NCI-H1092 treated with DMSO at 0.1 percent for 48 hours (cell line): ENCODE measurements around the gene LENEP.
A peak's percentile ranks its signal among the peaks of the same experiment; 100 is the strongest.

Experiments
- DNase-seq: peaks from one replicate; lab custom pipeline; 2025; lab: John Stamatoyannopoulos, UW

Gene LENEP

DNA sequence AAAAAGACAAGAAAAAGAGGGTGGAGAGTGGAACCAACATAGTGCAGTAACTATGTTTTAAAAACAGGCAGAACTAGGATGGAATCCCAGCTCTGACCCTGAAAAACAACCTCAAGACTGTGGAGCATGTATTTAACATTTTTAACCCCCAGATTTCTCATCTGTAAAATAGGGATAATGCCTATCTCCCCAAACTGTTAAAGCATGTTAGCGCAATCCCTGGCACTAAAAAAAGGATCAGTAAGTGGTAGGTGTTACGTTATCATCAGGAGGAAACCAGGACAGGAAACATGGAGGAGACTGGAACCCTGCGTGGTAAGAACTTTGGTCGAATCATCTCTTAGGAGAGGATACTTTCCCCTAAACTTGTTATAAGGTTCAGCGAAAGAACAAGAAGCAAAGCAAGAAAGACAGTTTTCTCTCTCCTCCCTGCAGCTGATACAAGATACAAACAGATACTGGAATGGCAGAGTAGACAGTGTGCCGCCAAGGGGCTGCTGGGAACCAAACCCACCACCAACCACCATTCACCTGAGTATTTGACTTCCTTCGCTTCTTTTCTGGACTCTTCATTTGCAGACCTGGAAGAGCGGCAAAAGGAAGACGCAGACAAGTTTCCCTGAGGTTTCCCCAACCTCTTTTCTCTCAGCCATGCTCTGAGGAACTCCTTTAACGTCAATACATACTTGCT, 32.8 kb upstream of the LENEP start:
- DNase-seq, result no peak

DNA sequence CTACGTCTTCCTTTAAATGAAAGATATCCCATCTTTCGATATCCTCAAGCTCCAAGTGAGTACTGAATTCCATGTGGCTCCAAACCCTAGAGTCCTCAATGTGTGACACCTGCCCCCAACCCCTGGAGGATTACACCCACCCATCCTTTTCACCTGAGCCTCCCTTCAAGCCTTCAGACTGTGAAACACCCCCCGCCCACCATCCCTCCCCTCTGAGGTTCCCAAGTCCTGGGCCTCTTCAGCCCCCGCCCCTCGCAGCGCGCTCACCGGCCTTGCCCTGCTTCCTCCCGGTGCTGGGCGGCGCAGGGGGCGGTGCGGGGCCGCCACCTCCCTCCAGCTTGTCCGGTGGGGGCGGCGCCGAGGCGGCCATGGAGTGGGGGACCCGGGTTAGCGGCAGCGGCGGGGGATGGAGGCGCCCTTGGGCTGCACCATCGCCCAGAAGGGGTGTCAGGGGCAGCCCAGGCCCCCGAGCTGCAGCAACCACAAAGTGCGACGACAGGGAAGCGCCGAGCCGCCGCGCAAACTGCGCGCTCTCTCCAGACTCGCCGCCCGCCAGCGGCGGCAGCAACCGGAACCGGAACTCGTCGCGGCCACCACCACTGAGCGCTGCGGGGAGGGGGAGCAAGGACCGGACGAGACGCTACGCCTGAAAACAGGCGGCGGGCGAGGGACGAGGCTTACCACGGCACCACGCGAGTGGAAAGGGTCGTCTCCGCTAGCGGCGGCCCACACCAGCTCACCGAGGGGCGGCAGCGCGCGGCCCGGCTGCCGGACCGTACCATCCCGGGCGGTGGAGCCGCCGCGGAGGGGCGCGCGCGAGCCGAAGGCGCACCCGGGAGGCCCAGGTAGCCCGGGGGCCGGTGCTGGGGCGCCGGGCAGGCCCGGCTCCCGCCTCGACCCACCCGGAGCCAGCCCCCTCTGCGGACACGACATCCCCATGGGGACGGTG, 31.9 kb upstream of the LENEP start, which contains the start of gene PYGO2:
Gene PYGO2, minus strand, starts transcription at position 576 of the 949 bp plus-strand sequence. Its CDS starts 206 bp downstream, at position 370.
- peak; percentile 71 for DNase-seq

DNA sequence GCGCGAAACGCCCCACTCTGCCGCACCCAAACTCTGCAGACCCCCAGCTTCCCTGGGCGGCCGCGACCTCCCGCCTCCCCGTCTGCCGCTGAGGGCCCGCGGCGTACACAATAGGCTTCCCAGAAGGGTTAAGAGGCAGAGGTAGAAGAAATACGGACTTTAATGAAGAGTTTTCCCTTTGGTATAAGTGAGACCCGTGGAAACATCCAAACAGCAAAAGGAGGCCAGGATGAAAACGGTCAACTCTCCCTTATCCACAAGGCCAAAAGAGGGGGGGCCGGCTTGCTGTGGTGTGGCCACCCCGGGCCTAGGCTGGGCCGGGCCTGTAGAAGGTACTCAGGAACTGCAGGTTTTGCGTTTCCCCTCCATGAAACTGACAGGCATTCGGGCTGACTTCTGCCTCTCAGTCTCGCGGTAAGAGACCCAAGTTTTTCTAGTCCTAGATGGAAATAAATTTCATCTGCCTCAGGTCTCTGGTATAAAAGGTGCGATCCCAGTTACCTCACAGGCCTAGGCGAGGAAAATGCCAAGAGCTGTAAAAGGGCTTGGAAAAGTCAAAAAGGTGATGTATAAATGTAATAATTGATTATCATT, 31.1 kb upstream of the LENEP start:
- DNase-seq, result peak; percentile 24

DNA sequence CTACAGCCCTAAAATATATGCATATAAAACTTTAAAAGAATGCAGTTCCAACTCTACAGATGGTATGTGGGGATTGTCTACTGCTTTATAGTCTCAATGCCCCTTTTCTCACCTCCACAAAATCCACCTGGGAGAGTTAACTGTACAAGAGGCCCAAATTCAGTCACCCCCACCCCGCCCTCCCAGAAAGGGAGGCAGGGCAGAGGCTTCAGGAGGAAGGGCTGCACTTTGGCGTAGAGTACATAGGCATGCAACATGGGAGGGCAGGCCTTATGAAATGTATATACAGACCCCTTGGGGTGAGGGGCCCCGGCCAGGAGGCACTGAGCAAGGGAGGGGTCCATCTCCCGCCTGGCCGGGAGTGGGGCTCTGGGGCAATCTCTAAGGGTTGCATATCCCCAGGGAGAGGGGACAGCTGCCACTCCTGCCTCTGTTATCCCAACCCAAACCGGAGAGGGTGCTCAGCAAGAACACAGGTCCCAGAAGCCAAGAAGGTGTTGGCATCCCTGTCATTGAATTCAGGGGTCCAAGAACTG, 30.5 kb upstream of the LENEP start:
- no peak for DNase-seq

DNA sequence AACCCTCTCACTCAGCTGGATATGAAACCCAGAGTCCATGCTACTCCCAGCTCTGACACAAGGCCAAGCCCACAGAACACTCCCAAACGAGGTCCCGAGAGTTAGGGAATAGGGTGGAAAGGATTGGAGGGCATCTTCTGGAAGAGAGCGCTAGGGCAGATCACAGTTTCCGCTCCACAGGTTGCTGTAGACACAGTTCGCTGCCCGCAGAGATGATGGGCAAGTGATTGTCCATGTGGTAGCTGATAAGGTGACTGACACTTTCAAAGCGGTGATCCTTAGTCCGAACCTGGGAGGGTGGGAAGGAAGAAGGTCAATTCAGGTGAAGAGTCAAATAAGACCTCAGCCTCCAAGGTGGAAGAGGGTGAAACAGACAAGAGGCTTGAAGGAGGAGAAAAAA, 29.7 kb upstream of the LENEP start:
- no peak for DNase-seq

DNA sequence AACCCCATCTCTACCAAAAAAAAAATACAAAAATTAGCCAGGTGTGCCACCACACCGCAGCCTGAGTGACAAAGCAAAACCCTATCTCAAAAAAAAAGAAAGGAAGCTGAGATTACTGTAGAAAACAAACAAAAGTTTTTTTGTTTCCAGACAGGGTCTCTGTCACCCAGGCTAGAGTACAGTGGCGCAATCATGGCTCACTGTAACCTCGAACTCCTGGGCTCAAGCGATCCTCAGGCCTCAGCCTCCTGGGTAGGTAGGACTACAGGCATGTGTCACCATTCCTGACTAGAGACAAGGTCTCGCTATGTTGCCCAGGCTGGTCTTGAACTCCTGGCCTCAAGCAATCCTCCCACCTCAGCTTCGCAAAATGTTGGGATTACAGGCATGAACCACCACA, 29.0 kb upstream of the LENEP start:
- DNase-seq, result no peak

DNA sequence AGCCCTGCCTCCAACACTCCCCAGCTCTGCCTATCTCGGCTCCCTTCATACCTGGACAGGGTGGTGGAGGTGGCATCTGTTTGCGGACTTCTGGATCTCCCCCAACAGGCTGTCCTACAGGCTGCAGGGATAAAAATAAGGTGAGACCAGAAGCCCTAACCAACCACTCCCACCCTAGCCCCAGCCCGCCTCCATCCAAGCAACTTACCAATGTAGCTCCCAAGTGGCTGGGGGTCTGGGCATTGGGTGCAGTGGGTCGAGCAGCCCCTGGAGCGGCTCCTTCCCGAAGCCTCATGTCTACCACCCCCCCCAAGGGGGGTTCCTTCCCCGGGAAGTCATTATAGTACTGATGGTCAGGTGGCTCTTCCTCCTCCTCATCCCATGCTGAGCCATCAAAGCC, 27.3 kb upstream of the LENEP start:
- DNase-seq, result no peak

DNA sequence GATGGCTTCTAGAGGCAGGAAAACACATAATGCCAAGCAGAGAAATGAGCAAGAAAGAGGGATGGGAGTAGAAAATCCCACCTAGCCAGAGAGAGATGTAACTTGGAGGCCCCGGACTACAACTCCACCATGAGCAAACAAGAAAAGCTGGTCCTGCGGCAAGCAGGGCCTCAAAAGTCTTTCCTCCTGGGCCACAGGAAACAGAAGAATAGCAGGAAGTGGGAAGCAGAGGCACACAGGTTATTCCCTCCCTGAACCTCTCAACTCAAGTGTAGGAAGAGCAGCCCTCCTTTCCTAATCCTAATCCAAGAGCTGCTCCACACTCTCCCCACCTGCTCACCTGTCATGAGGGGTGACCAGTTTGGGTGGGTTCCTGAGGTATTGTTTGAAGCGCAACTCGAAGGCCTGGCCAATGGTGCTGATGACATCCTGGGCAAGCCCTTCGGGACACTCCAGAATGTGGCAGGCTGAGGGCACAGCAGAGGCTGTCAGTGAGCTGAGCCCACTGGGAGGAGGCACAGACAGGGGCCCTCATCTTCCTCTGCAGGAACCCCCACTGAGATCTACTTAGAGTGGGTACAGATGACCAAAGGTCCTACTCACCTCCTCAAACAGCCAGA, 25.9 kb upstream of the LENEP start:
- no peak for DNase-seq

DNA sequence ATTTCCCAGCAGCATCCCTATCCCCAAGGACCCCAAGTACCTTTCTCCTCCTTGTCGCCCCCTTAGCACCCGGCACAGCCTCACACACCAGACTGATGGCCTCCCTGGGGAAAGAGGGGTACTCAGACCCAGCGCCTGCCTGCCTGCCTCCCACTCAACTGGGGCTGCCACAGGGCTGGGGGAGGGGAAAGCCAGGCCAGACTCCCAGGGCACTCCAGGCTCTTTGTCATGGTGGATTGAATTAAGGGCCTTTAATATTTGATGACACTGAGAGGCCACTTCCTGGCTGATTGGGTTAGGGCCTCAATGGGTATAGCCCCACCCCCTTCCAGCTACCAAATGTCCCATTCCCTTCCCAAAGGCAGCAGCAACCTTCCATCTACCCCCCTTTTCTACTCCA, 24.7 kb upstream of the LENEP start:
- DNase-seq, result no peak

DNA sequence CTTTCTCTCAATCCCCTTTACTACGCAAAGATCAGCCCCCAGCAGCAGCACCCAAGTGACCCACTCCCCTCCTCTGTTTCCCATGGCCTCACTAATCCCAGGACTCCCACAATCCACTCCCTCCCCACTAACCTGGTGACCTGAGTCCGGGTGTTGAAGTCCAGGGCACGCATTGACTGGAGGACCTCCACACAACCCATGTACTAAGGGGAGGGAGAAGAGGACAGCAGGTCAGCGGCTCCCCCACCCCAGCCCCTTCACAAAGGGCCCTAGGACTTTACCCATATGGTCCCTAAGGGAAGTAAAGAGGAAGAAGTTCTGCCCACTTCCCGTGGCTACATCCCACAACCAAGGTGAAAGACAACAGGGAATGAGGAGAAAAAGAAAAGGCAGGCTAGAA, 24.1 kb upstream of the LENEP start:
- no peak for DNase-seq

DNA sequence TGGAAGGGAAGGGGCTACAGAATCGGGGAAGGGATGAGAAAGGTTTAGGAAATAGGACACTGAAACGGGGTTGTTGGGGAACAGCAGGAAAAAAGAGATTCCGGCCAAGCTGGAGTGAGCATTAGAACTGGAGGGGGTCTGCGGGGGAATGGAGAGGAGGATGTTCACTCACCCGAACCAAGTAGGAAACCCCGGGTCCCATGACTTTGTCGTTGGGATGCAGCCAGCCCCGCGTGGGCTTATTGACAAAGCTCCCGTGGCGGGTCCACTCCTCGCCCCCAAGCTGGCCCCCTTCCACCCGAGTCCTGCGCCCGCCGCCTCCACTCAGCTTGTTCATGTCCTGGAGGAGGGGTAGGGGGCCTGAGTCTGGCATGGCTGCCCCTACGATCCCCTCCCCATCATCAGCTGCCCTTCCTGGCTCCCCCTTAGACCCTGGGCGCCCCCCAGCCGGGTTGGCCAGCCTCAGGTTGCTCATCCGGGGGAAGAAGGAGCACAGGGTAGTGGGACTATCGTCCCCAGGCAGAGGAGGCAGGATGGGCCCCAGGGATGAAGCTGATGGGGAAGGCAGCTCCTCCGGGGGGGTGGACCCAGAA, 23.4 kb upstream of the LENEP start:
- no peak for DNase-seq

DNA sequence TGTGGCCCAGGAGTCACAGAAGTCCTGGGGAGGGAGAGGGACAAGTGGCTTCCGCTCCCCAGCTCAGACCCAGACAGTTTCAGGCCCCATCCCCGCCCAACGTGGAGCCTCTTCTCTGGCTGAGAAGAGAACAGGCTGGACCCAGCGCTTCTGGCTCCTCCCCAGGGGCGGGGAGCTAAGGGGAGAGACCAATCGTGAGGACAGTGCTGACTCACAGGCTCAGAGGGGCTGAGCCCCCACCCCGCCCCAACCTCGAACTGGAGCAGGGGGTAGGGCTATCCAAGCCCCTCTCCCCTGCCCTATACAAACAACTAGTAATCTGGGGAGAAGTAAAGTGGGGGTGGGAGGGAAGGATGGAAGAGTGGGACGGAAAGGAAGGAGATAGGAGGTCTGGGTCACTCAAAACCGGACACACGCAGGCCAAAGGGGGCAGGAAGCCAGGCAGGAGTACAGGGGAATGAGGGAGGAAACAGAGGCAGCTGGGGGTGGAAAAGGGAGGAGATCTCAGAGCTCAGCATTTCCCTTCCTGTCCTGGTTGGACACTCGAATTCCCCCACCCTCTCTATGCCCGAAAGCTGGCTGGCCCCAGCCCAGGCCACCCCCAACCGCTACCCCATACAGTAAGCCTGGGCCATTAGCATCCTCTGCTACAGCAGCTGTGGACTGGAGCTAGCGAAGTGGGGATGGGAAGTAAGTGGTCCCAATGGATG, 22.6 kb upstream of the LENEP start, which contains the start of gene SHC1:
Gene SHC1, minus strand, starts transcription at position 117 of the 710 bp plus-strand sequence. CDS start 221 bp downstream, outside the sequence.
- DNase-seq, result no peak

DNA sequence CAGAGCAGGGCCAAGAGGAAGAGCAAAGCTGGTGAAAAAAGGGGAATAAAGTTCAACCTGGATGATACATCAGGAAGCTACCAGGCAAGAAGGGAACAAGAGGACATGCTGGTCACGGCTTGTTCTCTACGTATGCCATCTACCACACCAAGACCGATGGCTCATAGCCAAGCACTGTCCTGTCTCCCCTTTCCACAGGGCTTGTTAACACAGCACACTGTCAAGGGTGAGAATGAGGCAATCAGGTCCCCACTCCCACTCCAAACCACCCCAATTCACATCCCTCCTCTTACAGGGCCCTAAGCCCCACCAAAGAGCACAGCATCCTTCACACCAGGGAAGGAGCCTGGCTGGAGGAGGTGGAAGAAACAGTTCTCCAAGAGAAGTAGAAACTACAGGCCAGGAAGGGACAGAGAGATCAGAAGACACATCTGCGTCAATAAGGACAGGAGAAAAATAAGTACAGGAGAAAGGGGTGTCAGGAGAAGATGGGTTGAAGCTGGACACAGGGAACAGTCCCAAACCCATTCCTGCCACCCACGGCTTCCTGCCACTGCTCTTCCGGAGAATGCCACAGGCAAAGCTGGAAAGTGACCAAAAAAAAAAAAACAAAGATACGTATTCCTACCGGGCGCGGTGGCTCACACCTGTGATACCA, 21.9 kb upstream of the LENEP start:
- no peak for DNase-seq

DNA sequence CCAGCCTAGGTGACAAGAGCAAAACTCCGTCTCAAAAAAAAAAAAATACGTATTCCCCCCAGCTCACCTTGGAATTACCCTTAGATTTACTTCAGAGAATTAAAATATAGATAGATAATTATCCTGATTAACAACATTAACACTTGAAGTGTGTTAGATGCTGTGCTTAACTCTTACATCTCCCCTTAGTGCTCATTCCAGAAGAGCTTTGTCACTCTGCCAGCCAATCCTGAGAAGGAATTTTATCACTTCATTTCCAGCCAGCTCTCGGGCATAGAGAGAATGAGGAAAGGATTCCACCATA, 21.2 kb upstream of the LENEP start:
- no peak for DNase-seq

DNA sequence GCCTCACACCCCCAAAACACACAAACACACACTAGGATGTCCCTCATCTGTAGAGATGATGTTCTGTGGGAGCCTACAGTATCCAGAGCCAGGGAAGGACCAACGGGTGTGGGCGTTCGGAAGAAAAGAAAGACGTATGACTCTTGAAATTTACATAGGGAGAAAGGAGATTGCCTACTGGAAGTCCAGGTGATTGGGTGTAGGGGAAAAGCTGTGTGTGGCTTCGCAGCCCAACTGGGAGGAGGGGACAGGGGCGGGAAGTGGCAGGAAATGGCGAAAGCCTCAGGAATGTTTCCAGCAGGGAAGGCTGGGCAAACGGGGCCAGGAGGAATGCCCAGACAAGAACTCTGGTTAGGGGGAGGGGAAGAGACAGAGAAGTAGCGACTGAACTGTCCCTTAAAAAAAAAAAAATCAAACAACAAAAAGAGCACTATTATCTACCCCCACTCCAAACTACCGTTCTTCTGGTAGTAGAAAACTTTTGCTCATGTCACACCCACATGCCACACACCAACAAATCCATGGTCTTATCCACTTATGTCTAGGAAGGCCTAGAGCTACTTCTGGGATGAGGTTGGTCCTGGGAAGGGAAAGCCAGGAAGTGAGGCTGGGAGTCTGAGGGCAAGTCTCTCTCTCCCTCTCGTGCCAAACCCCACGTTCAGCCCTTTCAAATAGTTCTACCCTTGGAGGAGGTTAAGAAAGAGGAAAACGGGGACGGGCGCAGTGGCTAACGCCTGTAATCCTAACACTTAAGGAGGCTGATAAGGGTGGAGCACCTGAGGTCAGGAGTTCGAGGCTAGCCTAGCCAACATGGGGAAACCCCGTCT, 20.7 kb upstream of the LENEP start:
- no peak for DNase-seq

DNA sequence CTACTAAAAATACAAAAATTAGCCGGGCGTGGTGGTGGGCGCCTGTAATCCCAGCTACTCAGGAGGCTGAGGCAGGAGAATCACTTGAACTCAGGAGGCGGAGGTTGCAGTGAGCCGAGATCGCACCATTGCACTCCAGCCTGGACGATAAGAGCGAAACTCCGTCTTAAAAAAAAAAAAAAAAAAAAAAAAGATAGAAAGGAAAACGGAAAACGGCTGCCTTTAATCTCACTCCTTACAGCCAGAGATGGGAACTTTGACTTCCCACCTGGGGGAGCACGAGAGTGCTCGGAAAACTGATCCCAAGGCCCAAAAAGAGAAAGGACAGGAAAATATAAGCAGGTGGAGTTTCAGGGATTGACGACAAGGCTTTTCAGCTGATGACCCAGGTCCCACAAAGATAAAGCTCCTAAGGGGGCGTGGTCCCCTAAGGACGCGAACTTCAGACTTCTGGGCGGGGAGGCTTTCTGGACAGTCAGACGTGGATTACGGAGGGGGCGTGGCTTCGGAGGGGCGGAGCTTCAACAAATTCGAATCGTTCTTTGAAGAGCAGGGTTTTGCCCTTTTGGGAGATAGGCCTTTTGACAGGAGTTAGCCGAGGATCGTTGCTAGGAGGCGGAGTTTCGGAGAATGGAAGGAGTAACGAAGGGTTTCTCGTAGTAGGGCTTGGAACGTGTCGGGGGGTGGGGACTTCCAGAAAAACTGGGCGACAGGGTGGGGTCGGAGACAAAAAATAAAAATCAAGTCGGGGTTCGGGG, 19.9 kb upstream of the LENEP start:
- peak; percentile 92 for DNase-seq

DNA sequence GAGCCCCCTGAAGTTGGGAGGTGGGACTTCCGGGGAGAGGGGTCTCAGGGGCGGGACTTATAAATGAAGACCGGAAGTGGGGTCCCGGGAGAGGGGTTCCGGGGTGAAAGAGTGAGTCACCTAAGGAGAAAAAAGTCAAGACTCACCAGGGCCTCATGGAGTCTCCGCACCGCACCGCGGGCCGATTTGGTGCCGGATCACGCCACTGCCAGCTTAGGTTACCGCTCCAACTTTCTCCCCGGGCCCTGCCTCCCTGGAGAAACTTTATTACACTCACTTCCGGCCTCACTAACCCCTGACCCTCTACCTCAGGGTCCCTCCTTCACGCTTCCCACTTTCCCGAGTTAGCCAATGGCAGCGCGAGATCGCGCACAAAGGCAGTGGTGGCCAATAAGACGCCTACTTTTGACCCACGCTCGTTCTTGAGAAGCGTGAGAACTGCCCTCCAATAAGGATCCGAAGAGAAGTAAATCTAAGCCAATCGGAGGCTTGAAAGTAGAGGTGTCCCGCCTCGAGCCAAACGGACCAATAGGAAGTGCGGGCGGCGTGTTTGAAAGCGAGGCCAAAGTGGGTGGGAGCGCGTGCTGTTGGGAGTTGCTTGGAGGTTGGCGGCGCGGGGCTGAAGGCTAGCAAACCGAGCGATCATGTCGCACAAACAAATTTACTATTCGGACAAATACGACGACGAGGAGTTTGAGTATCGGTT, 19.1 kb upstream of the LENEP start, which contains the start of gene CKS1B:
Gene CKS1B, plus strand, starts transcription at position 580 of the 706 bp plus-strand sequence. Its CDS starts 65 bp downstream, at position 645.
- DNase-seq, result peak; percentile 100

DNA sequence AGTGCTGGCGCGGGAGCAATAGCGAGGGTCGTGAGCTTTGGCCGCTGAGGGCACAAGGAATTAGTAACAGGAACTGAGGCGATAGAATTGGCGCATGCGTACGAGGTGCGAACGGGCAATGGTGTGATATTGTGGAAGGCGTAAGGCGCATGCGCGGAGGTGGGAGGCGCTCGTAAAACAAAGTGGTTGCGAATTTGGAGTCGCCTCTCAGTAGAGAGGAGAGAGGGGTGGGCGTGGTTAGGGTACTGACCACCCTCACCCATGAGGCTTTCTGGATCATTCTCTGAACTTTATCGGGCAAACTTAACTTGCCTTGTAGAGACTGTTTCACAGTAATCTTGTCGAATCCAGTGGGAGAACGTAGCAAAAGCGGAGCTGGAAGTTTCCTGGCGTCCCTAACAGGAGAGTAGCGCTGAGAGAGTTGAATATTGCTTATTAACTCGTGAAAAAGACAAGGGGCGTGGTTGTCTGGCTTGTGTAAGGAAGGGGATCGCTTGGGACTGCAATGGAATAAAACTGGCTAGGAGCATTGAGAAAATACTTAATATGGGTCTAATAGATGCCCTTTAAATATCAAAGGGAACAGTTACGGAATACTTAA, 18.5 kb upstream of the LENEP start:
- peak; percentile 99 for DNase-seq
